HG03460 (cell line): Measurements from ENCODE around the gene PCSK7.
"Not testable (repeated sequence)": the region's sequence is repeated elsewhere in the genome, so short reads cannot be mapped to it uniquely, and the experiment has no call there.

Source experiments
- ATAC-seq: cut with Tn5 transposase; IDR thresholded peaks from one replicate; pipeline ENCODE4 v1.9.1; 2021; ENCODE audit not compliant: unreplicated experiment

Gene PCSK7

GRCh38 chr11:117186431-117186761 lies 45.5 kb downstream of the PCSK7 start:
- ATAC-seq, result no peak

- ATAC-seq, result no peak
These were observed 46.0 kb downstream of the PCSK7 start for GRCh38 chr11:117185736-117186430.

DNA sequence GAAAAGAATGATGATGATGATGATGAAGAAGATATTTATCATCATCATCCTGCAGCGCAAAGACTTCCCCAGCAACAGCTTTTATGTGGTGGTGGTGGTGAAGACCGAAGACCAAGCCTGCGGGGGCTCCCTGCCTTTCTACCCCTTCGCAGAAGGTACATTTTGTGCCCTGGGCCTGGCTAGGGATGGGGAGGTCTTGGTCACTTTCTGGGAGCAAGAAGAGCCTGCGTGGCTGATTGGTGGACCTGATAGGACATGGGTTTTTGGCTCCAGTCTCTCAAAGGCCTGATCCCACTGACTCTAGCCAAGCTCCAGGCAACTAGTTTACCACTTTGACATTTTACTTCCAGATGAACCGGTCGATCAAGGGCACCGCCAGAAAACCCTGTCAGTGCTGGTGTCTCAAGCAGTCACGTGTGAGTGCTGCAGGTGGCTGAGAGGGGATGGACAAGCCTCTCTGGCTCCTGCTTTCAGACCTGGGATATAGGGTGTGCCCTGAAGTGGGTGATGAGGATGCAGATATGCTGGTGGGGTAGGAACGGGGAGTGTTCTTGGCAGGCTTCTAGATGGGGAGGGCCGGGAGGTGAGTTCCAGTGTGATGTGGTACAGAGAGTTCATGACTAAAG lies 48.0 kb downstream of the PCSK7 start:
- no peak for ATAC-seq

DNA sequence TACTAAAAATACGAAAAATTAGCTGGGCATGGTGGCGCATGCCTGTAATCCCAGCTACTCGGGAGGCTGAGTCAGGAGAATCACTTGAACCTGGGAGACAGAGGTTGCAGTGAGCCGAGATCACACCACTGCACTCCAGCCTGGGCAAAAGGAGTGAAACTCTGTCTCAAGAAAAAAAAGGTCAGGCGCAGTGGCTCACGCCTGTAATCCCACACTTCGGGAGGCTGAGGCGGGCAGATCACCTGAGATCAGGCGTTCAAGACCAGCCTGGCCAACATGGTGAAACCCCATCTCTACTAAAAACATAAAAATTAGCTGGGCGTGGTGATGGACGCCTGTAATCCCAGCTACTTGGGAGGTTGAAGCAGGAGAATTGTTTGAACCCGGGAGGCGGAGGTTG lies 48.7 kb downstream of the PCSK7 start:
- not testable (repeated sequence) for ATAC-seq

DNA sequence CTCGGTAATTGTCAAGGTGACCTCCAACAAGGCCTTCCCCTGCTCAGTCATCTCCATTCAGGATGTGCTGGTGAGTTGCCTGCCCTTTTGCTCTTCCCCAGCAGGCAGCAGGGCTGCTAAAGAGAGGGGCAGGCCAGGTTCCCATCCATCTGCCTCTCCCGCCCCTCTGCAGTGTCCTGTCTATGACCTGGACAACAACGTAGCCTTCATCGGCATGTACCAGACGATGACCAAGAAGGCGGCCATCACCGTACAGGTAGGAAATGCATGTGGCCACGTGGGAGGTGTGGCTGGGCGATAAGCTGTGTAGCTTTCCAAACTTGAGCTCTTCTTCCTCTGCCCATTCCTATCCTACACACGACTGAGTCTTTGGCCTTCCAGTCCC lies 49.3 kb downstream of the PCSK7 start:
- ATAC-seq, result no peak

- no peak for ATAC-seq
These were observed 50.0 kb downstream of the PCSK7 start for GRCh38 chr11:117181586-117182550.

- ATAC-seq, result no peak
These were observed 51.0 kb downstream of the PCSK7 start for GRCh38 chr11:117180661-117181585.

GRCh38 chr11:117180020-117180419 lies 51.9 kb downstream of the PCSK7 start:
- no peak for ATAC-seq

DNA sequence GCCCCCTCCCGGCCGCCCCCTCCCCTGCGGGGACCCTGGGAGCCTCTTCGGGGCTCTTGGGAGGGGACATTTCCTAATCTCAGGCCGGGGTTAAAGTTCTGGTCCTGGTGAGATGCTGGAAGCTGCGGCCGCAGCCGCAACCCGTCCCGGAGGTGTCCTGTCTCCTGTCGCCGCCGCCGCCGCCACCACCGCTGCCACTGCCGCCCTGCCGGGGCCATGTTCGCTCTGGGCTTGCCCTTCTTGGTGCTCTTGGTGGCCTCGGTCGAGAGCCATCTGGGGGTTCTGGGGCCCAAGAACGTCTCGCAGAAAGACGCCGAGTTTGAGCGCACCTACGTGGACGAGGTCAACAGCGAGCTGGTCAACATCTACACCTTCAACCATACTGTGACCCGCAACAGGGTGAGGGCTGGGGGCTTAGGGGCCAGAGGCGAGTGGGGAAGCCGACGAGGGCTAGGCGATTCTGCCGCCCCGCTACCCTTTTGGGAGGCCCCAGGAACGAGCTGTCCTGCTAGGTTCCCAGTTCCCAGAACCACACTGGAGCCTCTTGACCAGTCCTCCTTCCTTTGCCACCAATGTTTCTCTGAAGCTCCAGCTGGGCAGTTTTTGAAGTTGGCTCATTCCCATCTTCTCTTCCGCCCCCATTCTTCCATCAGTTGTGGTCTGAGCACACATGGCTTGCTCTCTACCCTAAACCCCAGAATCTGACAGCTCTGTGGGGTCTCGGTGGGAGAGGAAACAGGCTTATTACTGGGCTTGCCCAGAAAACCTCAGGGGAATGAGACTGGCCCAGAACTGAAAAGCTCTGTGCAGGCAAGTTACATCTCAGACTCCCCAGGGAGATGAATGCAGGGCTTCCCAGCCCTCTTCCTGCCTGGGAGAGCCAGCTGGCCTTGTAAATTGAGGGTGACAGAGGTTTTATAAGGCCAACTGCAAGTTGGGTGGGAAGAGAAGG lies 52.5 kb downstream of the PCSK7 start:
- peak; percentile 30 for ATAC-seq

DNA sequence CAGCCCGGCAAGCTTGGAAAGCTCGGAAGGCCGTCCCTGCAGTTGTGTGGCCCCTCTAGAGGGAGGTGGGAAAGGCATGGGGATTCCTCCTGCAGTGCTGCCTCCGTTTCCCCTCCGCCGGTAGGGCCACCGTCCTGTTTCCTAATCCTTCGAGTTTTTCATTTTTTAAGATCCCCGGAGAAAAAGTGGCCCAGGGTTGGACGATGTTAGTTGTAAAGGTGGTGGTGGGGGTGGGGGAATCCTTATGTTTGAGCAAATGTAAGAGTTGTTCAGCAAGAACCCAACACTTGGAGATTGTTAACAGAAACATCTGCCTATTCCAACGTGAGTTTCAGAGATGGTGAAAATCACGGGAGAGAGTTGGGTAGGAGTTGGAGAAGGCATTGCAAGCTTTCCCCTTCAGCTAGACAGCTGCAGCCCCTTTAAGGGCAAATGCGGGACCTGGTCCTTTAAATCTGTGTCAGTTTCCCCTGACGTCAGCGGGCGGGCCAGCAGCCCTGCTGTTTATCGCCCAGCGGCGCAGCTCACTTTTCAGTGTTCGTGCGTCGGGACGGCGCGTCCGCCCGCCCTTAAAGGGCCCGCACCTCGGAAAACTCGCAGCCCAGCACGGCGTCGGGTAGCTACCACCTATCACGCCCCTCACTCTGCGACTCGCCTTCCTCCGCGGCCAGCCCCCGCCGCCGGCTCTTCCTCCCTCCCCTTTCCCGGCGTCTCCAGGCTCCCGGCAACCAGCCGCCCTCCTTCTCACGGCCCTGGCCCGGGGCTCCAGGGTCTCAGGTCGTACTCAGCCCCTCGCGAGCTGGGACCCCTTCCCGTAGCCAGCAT lies 53.5 kb downstream of the PCSK7 start, which contains the start of gene SIDT2:
SIDT2 (plus strand) TSS at position 534 of the 825 bp plus-strand sequence. CDS start 521 bp downstream, outside the sequence.
- ATAC-seq, result peak; percentile 86

DNA sequence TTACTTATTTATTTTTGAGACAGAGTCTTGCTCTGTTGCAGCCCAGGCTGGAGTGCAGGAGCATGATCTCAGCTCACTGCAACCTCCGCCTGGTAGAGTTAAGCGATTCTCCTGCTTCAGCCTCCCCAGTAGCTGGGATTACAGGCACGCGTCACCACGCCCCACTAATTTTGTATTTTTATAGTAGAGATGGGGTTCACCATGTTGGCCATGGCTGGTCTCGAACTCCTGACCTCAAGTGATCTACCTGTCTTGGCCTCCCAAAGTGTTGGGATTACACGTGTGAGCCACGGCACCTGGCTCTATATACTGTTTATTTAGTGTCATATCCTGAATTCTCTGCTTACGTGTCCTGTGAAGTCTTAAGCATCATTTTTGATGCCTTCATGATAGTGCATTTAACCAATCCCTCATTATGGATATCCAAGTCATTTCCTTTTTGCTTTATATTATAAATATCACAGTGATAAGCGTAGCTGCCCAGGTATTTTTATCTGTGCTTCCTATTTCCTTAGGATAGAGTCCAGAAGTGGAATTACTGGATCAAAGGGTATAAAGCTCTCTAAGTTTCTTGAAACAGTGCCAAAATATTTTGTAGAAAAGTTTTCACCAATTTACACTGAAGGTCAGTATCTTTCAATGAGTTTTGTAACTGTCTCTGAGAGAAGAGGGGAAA lies 54.2 kb downstream of the PCSK7 start:
- ATAC-seq, result no peak

DNA sequence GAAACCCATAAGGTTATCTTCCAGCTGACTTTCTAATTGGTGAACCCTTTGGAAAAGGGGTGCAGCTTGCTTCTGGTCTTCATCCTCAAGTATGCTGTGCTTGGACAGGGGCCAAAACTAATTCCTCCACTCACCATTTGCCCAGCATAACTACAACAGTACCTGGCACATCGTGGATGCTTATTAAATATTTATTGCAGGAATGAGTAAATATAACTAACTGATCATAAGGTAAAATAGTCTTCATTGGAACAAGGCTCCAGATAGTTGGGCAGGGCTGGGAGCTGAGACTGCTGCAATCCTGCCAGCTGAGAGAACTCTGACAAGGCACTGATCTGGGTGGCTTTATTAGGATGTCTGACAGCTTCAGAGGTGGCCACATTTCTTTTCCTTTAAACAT lies 55.7 kb downstream of the PCSK7 start:
- ATAC-seq, result no peak

GRCh38 chr11:117175781-117176180 lies 56.1 kb downstream of the PCSK7 start:
- no peak for ATAC-seq

DNA sequence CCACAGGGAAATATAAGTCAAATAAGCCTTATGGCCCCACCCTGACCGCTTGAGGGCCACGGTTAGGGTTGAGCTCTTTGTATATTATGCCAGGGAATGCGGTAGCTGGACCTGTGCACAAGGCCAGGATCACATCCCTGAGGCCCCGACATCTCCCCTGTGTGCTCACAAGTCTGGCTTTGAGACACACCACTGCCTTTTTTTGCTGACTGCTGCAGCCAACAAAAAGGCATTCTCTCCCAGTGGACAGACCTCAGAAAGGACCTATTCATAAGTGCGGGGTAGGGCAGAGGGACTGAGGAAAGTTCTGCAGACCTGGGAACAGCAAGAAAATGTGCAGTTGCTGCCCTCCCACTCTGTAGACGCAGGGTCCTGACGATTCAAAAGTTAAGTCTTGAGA lies 56.8 kb downstream of the PCSK7 start:
- no peak for ATAC-seq

DNA sequence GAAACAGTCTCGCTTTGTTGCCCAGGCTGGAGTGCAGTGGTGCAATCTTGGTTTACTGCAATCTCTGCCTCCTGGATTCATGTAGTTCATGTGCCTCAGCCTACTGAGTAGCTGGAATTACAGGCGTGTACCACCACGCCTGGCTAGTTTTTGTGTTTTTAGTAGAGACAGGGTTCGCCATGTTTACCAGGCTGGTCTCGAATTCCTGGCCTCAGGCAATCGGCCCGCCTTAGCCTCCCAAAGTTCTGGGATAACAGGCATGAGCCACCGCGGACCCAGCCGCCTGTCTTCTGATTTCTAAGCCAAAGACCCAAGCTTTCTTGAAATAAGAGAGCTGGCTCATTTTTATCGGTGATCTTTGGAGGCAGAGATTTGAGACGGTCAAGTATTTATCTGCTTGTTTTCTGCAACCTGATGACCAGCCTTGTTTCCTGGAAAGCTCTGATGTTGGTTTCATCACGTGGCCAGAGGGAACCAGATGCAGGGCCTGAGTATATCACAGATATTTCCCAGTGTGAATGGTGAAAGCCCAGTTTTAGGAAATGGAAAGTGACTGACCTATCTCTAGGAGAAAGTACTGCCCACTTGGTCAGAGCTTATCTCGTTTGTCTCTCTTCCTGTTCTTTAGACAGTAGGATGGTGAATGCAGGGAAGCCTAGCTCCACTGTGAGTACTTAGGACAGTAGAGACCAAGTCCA lies 59.0 kb downstream of the PCSK7 start:
- ATAC-seq, result no peak

DNA sequence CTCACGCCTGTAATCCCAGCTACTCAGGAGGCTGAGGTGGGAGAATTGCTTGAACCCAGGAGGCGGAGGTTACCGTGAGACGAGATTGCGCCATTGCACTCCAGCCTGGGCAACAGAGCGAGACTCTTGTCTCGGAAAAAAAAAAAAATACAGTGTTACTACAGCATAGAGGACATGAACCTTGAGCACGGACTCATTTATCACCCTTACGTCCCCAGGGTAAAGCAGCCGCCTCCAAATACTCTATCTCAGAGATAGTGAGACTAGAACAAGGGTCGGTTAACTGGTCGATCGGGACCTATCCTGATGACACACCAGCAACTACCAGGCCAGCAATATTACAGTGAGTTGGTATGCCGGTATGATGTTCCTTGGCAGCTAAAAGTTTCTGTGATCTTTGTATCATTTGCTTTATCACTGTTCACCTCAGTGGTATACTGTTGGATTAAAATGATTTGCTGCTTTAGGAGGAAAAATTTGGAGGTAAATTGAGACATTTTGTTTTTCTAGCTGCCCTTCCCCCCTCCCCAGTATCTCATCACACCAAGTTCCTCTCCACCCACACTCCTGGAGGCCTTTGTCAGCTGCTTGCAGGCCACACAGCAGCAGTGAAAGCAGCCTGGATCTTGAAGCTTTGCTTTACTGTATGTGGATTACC lies 60.3 kb downstream of the PCSK7 start:
- ATAC-seq, result no peak

GRCh38 chr11:117171007-117171403 lies 60.9 kb downstream of the PCSK7 start:
- ATAC-seq, result no peak
